ENCODE measurements around the gene LEFTY2. TPM values are rescaled to one million over a fixed set of nuclear protein-coding genes. Genes with fewer than 3 reads are reported as not detected.

LEFTY2 gene
- total RNA-seq, 1 donor from 2014 or later = not detected

- Mint-ChIP-seq H3K4me1 (peaks cover 44% of the 10 kb centered on the region), H3K9me3 (no peaks in the 10 kb centered on the region), H3K4me3 (no peak overlapping the region), H3K27ac (no peak overlapping the region), H3K36me3 (no peaks in the 10 kb centered on the region), H3K27me3 (ENCODE audit: insufficient read depth, low read depth) (peaks cover 7% of the 10 kb centered on the region)
- Histone ChIP-seq H3K79me2 (ENCODE audit: low read depth) (no peaks in the 10 kb centered on the region), H3K27me3 (peaks cover 9% of the 10 kb centered on the region), H3K4me3 (no peak overlapping the region), H3K27ac (no peak overlapping the region), H3K9ac (no peak overlapping the region), H3K36me3 (no peaks in the 10 kb centered on the region), H3F3A (ENCODE audit: low read depth) (peaks cover 23% of the 10 kb centered on the region), H2AFZ (replicated peaks) (no peak overlapping the region), H3K9me3 (ENCODE audit: low read depth) (no peaks in the 10 kb centered on the region), H3K4me2 (no peak overlapping the region), H3K4me1 (peaks cover 33% of the 10 kb centered on the region), H4K20me1 (ENCODE audit: low read depth) (no peaks in the 10 kb centered on the region)
- TF ChIP-seq EZH2 (IDR thresholded peaks at IDR 0.05) (no peak), EZH2phosphoT487 (IDR thresholded peaks at IDR 0.05) (no peak)
- TF ChIP-seq, protein P1, sequence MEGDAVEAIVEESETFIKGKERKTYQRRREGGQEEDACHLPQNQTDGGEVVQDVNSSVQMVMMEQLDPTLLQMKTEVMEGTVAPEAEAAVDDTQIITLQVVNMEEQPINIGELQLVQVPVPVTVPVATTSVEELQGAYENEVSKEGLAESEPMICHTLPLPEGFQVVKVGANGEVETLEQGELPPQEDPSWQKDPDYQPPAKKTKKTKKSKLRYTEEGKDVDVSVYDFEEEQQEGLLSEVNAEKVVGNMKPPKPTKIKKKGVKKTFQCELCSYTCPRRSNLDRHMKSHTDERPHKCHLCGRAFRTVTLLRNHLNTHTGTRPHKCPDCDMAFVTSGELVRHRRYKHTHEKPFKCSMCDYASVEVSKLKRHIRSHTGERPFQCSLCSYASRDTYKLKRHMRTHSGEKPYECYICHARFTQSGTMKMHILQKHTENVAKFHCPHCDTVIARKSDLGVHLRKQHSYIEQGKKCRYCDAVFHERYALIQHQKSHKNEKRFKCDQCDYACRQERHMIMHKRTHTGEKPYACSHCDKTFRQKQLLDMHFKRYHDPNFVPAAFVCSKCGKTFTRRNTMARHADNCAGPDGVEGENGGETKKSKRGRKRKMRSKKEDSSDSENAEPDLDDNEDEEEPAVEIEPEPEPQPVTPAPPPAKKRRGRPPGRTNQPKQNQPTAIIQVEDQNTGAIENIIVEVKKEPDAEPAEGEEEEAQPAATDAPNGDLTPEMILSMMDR (IDR thresholded peaks at IDR 0.05) = no peak
- no peak for DNase-seq (ENCODE audit: low spot score)
These were observed 5.8 kb upstream of the LEFTY2 start for GRCh38 chr1:225946803-225947202.

DNA sequence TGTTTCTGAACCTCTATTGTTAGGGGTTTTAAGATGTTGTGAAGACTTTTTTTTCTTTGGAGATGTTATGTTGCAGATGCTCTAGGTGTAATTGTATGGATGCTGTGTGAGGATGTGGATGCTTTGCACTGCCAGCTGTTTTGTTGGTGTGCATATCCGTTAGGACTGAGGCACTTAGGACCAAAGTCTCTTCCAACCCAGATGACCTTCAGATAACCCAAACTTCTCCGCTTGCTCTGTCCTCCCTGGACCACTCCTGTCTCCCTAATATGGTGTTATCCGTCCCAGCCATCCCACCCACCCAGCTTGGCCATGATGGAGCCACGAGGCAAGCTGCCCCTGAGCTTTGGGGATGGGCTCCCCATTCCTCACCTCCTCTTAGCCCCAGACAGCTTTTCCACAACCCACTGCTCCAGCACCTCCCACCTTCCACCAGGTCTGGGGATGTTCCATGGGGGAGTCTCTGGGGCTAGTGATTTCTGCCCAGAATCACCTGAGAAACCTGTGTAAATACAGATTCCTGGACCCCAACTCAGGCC is 5.1 kb upstream of the LEFTY2 start:
- Histone ChIP-seq H3K27me3 (peaks cover 9% of the 10 kb centered on the region), H3F3A (ENCODE audit: low read depth) (peaks cover 26% of the 10 kb centered on the region), H3K4me2 (peak overlapping the region; percentile 63), H3K9ac (no peak overlapping the region), H3K4me1 (peaks cover 39% of the 10 kb centered on the region), H3K79me2 (ENCODE audit: low read depth) (no peaks in the 10 kb centered on the region), H3K9me3 (ENCODE audit: low read depth) (no peaks in the 10 kb centered on the region), H3K36me3 (no peaks in the 10 kb centered on the region), H4K20me1 (ENCODE audit: low read depth) (no peaks in the 10 kb centered on the region), H2AFZ (replicated peaks) (no peak overlapping the region), H3K4me3 (no peak overlapping the region), H3K27ac (peak overlapping the region; percentile 69)
- H3K4me3 Mint-ChIP-seq = peak overlapping the region; percentile 56
- DNase-seq (ENCODE audit: low spot score) = no peak
- TF ChIP-seq, protein P1 (IDR thresholded peaks at IDR 0.05) = no peak
- TF ChIP-seq EZH2 (IDR thresholded peaks at IDR 0.05) (no peak), EZH2phosphoT487 (IDR thresholded peaks at IDR 0.05) (no peak)
- H3K36me3 Mint-ChIP-seq = no peaks in the 10 kb centered on the region
- no peaks in the 10 kb centered on the region for H3K9me3 Mint-ChIP-seq
- peaks cover 7% of the 10 kb centered on the region for H3K27me3 Mint-ChIP-seq (ENCODE audit: insufficient read depth, low read depth)
- H3K27ac Mint-ChIP-seq = peak overlapping the region; percentile 89
- peaks cover 48% of the 10 kb centered on the region for H3K4me1 Mint-ChIP-seq

DNA sequence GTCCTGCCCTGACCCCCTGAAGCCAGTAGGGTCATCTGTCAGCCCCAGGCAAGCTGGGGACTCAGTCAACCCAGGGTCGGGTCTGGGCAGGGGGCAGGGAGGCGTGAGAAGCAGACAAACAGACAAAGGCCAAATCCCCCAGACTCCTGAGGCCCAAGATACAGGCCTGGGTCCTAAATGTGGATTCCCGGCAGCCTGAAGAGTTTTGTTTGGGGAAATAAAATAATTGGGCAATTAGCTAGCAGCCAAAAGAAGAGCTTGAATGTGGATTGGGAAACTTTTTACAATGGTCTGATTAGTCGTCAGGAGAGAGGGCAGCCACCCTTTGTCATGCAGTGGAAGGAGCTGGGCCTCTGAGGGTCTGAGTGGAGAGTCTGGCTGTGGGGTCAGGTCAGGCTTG is 4.5 kb upstream of the LEFTY2 start:
- Histone ChIP-seq H3K4me3 (no peak overlapping the region), H3K36me3 (no peaks in the 10 kb centered on the region), H3K9me3 (ENCODE audit: low read depth) (no peaks in the 10 kb centered on the region), H3K4me1 (peaks cover 44% of the 10 kb centered on the region), H2AFZ (replicated peaks) (no peak overlapping the region), H3K79me2 (ENCODE audit: low read depth) (no peaks in the 10 kb centered on the region), H3F3A (ENCODE audit: low read depth) (peaks cover 26% of the 10 kb centered on the region), H4K20me1 (ENCODE audit: low read depth) (no peaks in the 10 kb centered on the region), H3K27me3 (peaks cover 9% of the 10 kb centered on the region), H3K27ac (peak overlapping the region; percentile 69), H3K9ac (no peak overlapping the region), H3K4me2 (peak overlapping the region; percentile 63)
- no peaks in the 10 kb centered on the region for H3K36me3 Mint-ChIP-seq
- peak overlapping the region; percentile 89 for H3K27ac Mint-ChIP-seq
- no peaks in the 10 kb centered on the region for H3K9me3 Mint-ChIP-seq
- TF ChIP-seq EZH2 (IDR thresholded peaks at IDR 0.05) = no peak
- no peak for TF ChIP-seq EZH2phosphoT487 (IDR thresholded peaks at IDR 0.05)
- TF ChIP-seq, protein P1 (IDR thresholded peaks at IDR 0.05) = no peak
- peaks cover 48% of the 10 kb centered on the region for H3K4me1 Mint-ChIP-seq
- peaks cover 7% of the 10 kb centered on the region for H3K27me3 Mint-ChIP-seq (ENCODE audit: insufficient read depth, low read depth)
- H3K4me3 Mint-ChIP-seq = peak overlapping the region; percentile 56
- peak; percentile 68 for DNase-seq (ENCODE audit: low spot score)

All from neural progenitor cell (in vitro differentiated cells).